GM21381 (cell line): ENCODE data around the gene PIGT.

ENCODE experiments used
- ATAC-seq: cut with Tn5 transposase; IDR thresholded peaks from one replicate; pipeline ENCODE4 v1.9.1; 2021; ENCODE audit warnings: mild to moderate bottlenecking, moderate library complexity; ENCODE audit not compliant: unreplicated experiment

PIGT gene

GRCh38 chr20:45415822-45416637, at the start of gene PIGT:
TSS of gene PIGT (plus strand) at chr20:45416141. CDS start at chr20:45416157, 16 bp downstream.
- ATAC-seq: peak; percentile 81

- ATAC-seq: no peak
Observed at GRCh38 chr20:45366192-45366591, 49.7 kb upstream of the PIGT start.

GRCh38 chr20:45366631-45367030, 49.3 kb upstream of the PIGT start:
- no peak for ATAC-seq

- ATAC-seq: no peak
Observed at GRCh38 chr20:45367126-45367525, 48.8 kb upstream of the PIGT start.

- ATAC-seq: peak; percentile 71
Observed at GRCh38 chr20:45368221-45368980, 47.5 kb upstream of the PIGT start.

GRCh38 chr20:45370571-45371160, 45.3 kb upstream of the PIGT start:
- no peak for ATAC-seq

GRCh38 chr20:45372241-45372640, 43.7 kb upstream of the PIGT start:
- ATAC-seq: no peak

GRCh38 chr20:45372646-45373352, 43.1 kb upstream of the PIGT start:
- no peak for ATAC-seq

- no peak for ATAC-seq
Observed at GRCh38 chr20:45373353-45374100, 42.4 kb upstream of the PIGT start.

- no peak for ATAC-seq
Observed at GRCh38 chr20:45374101-45374467, 41.9 kb upstream of the PIGT start.

GRCh38 chr20:45374966-45375365, 41.0 kb upstream of the PIGT start:
- no peak for ATAC-seq

- ATAC-seq: no peak
Observed at GRCh38 chr20:45377269-45377668, 38.7 kb upstream of the PIGT start.

- no peak for ATAC-seq
Observed at GRCh38 chr20:45378191-45378590, 37.8 kb upstream of the PIGT start, which contains the start of gene TP53TG5. TSS of gene TP53TG5 (minus strand) at chr20:45378325. CDS start at chr20:45378236, 89 bp downstream.

GRCh38 chr20:45387274-45387673, 28.7 kb upstream of the PIGT start:
- ATAC-seq: no peak

GRCh38 chr20:45390931-45391330, 25.0 kb upstream of the PIGT start:
- ATAC-seq: no peak

GRCh38 chr20:45391559-45391958, 24.4 kb upstream of the PIGT start:
- no peak for ATAC-seq

- ATAC-seq: no peak
Observed at GRCh38 chr20:45392733-45393132, 23.2 kb upstream of the PIGT start.

- no peak for ATAC-seq
Observed at GRCh38 chr20:45394221-45395113, 21.5 kb upstream of the PIGT start.

GRCh38 chr20:45395114-45395415, 20.9 kb upstream of the PIGT start:
- no peak for ATAC-seq

- ATAC-seq: no peak
Observed at GRCh38 chr20:45399018-45399417, 16.9 kb upstream of the PIGT start.
